Activated CD8-positive, alpha-beta memory T cell treated with anti-CD3 and anti-CD28 coated beads for 36 hours (primary cell): ENCODE measurements around the gene ERCC4. TPM values are rescaled to one million over a fixed set of nuclear protein-coding genes. Genes with fewer than 3 reads are reported as not detected.

Source experiments
- CTCF ChIA-PET: fragments of 350-600 bp; sonication (Branson Sonifier 250); formaldehyde crosslinking; loops from one replicate; lab custom pipeline; 2021; ENCODE audit warnings: antibody characterized with exemption; lab: Charles Lee
- POLR2A ChIA-PET: fragments of 350-600 bp; sonication (Branson Sonifier 250); formaldehyde crosslinking; loops from one replicate; lab custom pipeline; 2021; ENCODE audit warnings: antibody characterized with exemption; lab: Charles Lee
- total RNA-seq, 2 experiments: library from RNA; stranded (reverse); gene quantifications; one replicate each; pipeline ENCODE4 v1.2.3, GENCODE V29; 2021

ERCC4 gene
- total RNA-seq, 2 experiments from 2014 or later: 15.5 to 16.6 TPM

- ChIA-PET CTCF (no interaction called here), POLR2A (no interaction called here)
Observed at GRCh38 chr16:13970708-13971422, 50.9 kb downstream of the ERCC4 start.

GRCh38 chr16:13973321-13974023, 53.5 kb downstream of the ERCC4 start:
- ChIA-PET CTCF (no interaction called here), POLR2A (no interaction called here)

- CTCF ChIA-PET: no interaction called here
- POLR2A ChIA-PET: no interaction called here
Observed at GRCh38 chr16:13977177-13977576, 57.2 kb downstream of the ERCC4 start.

GRCh38 chr16:13982451-13982850, 62.5 kb downstream of the ERCC4 start:
- ChIA-PET POLR2A (no interaction called here), CTCF (no interaction called here)

- ChIA-PET CTCF (interaction anchor here (0.6 kb wide), 1 partner anchor 75 kb away, joined by 3 read pairs; no protein-coding TSS in a partner anchor), POLR2A (no interaction called here)
Observed at GRCh38 chr16:13983625-13984024, 63.7 kb downstream of the ERCC4 start.

- ChIA-PET POLR2A (no interaction called here), CTCF (no interaction called here)
Observed at GRCh38 chr16:13984794-13985193, 64.8 kb downstream of the ERCC4 start.

- POLR2A ChIA-PET: interaction anchor here (0.6 kb wide), 1 partner anchor 93 kb away, joined by 9 read pairs; no protein-coding TSS in a partner anchor
- CTCF ChIA-PET: no interaction called here
Observed at GRCh38 chr16:13988038-13988437, 68.1 kb downstream of the ERCC4 start.

GRCh38 chr16:13992322-13992721, 72.4 kb downstream of the ERCC4 start:
- CTCF ChIA-PET: no interaction called here

GRCh38 chr16:13992976-13993375, 73.0 kb downstream of the ERCC4 start:
- ChIA-PET POLR2A (no interaction called here), CTCF (no interaction called here)

More at GRCh38 chr16:13992322-13992721, 72.4 kb downstream of the ERCC4 start:
- POLR2A ChIA-PET: no interaction called here

GRCh38 chr16:13994239-13995106, 74.5 kb downstream of the ERCC4 start:
- POLR2A ChIA-PET: no interaction called here
- CTCF ChIA-PET: no interaction called here

GRCh38 chr16:13995194-13995593, 75.2 kb downstream of the ERCC4 start:
- CTCF ChIA-PET: no interaction called here

GRCh38 chr16:13996778-13997288, 76.9 kb downstream of the ERCC4 start:
- CTCF ChIA-PET: interaction anchor here (0.5 kb wide), 1 partner anchor 187 kb away, joined by 5 read pairs; no protein-coding TSS in a partner anchor
- POLR2A ChIA-PET: no interaction called here

More at GRCh38 chr16:13995194-13995593, 75.2 kb downstream of the ERCC4 start:
- POLR2A ChIA-PET: no interaction called here

GRCh38 chr16:13997526-13997925, 77.6 kb downstream of the ERCC4 start:
- ChIA-PET POLR2A (no interaction called here), CTCF (interaction anchor here (0.5 kb wide), 1 partner anchor 186 kb away, joined by 5 read pairs; no protein-coding TSS in a partner anchor)

GRCh38 chr16:13997933-13998332, 78.0 kb downstream of the ERCC4 start:
- POLR2A ChIA-PET: no interaction called here
- CTCF ChIA-PET: no interaction called here

- ChIA-PET CTCF (no interaction called here), POLR2A (no interaction called here)
Observed at GRCh38 chr16:13999071-13999894, 79.3 kb downstream of the ERCC4 start.

- CTCF ChIA-PET: no interaction called here
- POLR2A ChIA-PET: no interaction called here
Observed at GRCh38 chr16:13999895-14000425, 80.0 kb downstream of the ERCC4 start.

- ChIA-PET CTCF (no interaction called here), POLR2A (no interaction called here)
Observed at GRCh38 chr16:14001521-14001920, 81.6 kb downstream of the ERCC4 start.
